Fibroblast of lung (primary cell): ENCODE data around the gene PTCHD4. TPM values are rescaled to one million over a fixed set of nuclear protein-coding genes. Genes with fewer than 3 reads are reported as not detected.

Experiments used
- DNase-seq, 2 donors: peaks; one replicate each; pipeline versions ENCODE4 v3.0.0 to v3.0.0-alpha.2; 2010; ENCODE audit warnings: low read depth in 2 of 2
- H2AFZ ChIP-seq: 2 replicates; pipeline ENCODE4 v1.5.1; 2012; ENCODE audit warnings: low read length, control low read depth, inconsistent platforms
- H3K27ac ChIP-seq: 2 replicates; pipeline ENCODE4 v1.5.1; 2011; ENCODE audit warnings: low read length, control low read depth; ENCODE audit not compliant: insufficient read depth
- H3K27me3 ChIP-seq: 2 replicates; pipeline ENCODE4 v1.5.1; 2011; ENCODE audit warnings: mild to moderate bottlenecking, low read length; ENCODE audit not compliant: control insufficient read depth, insufficient read depth
- H3K36me3 ChIP-seq: 2 replicates; pipeline ENCODE4 v1.5.1; 2011; ENCODE audit warnings: low read length; ENCODE audit not compliant: control insufficient read depth, insufficient read depth
- H3K4me1 ChIP-seq: 2 replicates; pipeline ENCODE4 v1.5.1; 2011; ENCODE audit warnings: low read length; ENCODE audit not compliant: control insufficient read depth, insufficient read depth; ENCODE audit errors: extremely low read depth
- H3K4me2 ChIP-seq: 2 replicates; pipeline ENCODE4 v1.5.1; 2011; ENCODE audit warnings: low read length, control low read depth; ENCODE audit not compliant: insufficient read depth; ENCODE audit errors: extremely low read depth
- H3K4me3 ChIP-seq, 4 experiments: fragments of 200-600 bp in 1 of 4; sonication (generic) in 1 of 4; replicated peaks in 1 of 4; 2 replicates each; pipeline ENCODE4 v1.5.1; 2011 to 2016; ENCODE audit warnings: low read length in 4 of 4, low read depth in 3 of 4, mild to moderate bottlenecking in 3 of 4, control low read depth in 2 of 4, inconsistent platforms in 1 of 4, mixed read lengths in 1 of 4; ENCODE audit not compliant: insufficient read depth in 1 of 4; ENCODE audit errors: control extremely low read depth in 1 of 4
- H3K79me2 ChIP-seq: 2 replicates; pipeline ENCODE4 v1.5.1; 2012; ENCODE audit warnings: mild to moderate bottlenecking, low read length, inconsistent platforms; ENCODE audit not compliant: control insufficient read depth, insufficient read depth
- H3K9ac ChIP-seq: 2 replicates; pipeline ENCODE4 v1.5.1; 2011; ENCODE audit warnings: mild to moderate bottlenecking, low read length, control low read depth; ENCODE audit not compliant: insufficient read depth
- H3K9me3 ChIP-seq: 2 replicates; pipeline ENCODE4 v1.5.1; 2012; ENCODE audit warnings: low read depth, low read length; ENCODE audit not compliant: control insufficient read depth, insufficient read depth
- H4K20me1 ChIP-seq: 2 replicates; pipeline ENCODE4 v1.5.1; 2011; ENCODE audit warnings: low read length; ENCODE audit not compliant: control insufficient read depth, insufficient read depth; ENCODE audit errors: extremely low read depth
- CTCF ChIP-seq, 2 donors: IDR thresholded peaks in 1 of 2; conservative IDR thresholded peaks in 1 of 2; 1 replicate in 1 of 2; 2 replicates in 1 of 2; pipeline ENCODE4 v1.5.1; 2011 to 2012; ENCODE audit warnings: low read length in 2 of 2, control low read depth in 1 of 2, inconsistent platforms in 1 of 2, low read depth in 1 of 2, mild to moderate bottlenecking in 1 of 2
- EZH2 ChIP-seq: IDR thresholded peaks from 2 replicates; pipeline ENCODE4 v1.5.1; 2012; ENCODE audit warnings: low read length, control low read depth, mild to moderate bottlenecking; ENCODE audit errors: missing control alignments
- polyA plus RNA-seq, 2 donors: library from polyadenylated mRNA; depleted of rRNA in 1 of 2; stranded (reverse) in 1 of 2; unstranded in 1 of 2; fragments of >200 nt; gene quantifications; 2 replicates each; pipeline ENCODE4 v1.2.1, GENCODE V29; 2011 to 2012; ENCODE audit warnings: missing spikeins in 1 of 2
- total RNA-seq: library from RNA; depleted of rRNA; stranded (reverse); fragments of >200 nt; gene quantifications from 2 replicates; pipeline ENCODE4 v1.2.1, GENCODE V29; 2014

PTCHD4 gene
- total and polyA plus RNA-seq, 2 donors (not counting 1 experiment from before 2014, with no cell fraction given), result 0.57 to 5.8 TPM

DNA sequence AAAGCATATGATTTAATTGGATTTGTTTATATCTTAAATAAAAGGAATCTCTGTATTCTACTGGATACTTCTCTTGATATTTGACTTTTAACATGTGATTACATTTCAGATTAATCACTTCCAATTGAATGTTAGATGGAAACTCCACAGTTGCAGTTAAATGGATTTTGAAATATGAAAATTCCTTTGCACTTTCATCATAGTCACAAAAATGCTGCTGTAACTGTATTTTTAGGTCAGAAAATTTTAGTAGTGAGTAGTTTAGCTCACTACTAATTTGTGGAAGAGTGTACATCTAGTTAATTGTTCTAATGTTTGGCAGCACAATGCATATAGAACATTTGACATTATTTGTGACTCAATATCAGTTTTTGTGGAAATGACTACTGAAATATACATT lies 26.8 kb downstream of the PTCHD4 start:
- DNase-seq, result no peak
- Histone ChIP-seq H3K4me2 (no peak overlapping the region), H4K20me1 (no peaks in the 10 kb centered on the region)

DNA sequence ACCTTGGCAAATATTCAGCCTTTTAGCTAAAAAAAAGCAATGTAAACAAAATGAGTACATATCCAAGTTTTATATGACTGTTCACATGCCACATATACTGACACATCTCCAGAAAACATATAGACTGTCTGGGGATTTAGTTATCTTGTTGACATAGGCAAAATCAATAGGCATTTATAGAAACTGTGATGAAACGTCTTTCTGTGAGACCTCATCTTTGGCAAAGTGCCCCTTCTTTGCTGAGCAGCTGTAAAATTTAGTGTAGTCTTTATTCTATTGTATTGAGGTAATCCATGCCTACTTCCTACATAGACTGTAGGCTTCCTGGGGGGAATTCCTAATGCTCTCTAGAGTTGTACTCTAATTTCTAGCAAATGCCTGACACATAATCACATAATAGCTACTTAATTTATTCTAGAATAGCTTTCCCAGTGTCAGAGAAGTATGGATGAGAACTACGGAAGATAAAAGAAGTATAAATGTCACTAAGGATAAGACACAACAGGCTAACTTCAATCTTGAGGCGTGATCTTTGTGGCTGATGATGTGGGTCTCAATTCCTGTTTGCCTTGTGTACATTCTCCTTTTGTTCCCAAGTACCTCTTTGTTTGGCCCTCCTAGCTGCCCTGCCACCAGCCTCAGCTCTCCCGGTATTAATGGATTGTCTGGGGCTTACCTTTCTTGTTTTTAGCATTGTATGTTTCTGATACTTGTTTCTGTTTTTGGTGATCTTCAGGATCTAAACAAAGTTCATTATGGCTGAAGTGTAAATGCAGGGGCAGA lies 30.6 kb downstream of the PTCHD4 start:
- Histone ChIP-seq H3K9ac (no peak overlapping the region), H3K27me3 (no peaks in the 10 kb centered on the region), H2AFZ (no peak overlapping the region), H4K20me1 (no peaks in the 10 kb centered on the region), H3K9me3 (no peaks in the 10 kb centered on the region), H3K4me3 (no peak overlapping the region), H3K4me2 (no peak overlapping the region), H3K4me1 (no peaks in the 10 kb centered on the region), H3K27ac (no peak overlapping the region), H3K36me3 (no peaks in the 10 kb centered on the region), H3K79me2 (no peaks in the 10 kb centered on the region)
- DNase-seq, result peak in 1 of 2 donors; percentile 27
- no peak for TF ChIP-seq CTCF (conservative IDR thresholded peaks at IDR 0.05 in 1 of 2, IDR thresholded peaks at IDR 0.05 in 1 of 2; ENCODE audit: low read depth in 1 of 2, low read length in 2 of 2)
- no peak for TF ChIP-seq EZH2

More for the DNA sequence above, 26.8 kb downstream of the PTCHD4 start:
- H3K9me3 ChIP-seq, result no peaks in the 10 kb centered on the region
- no peaks in the 10 kb centered on the region for H3K36me3 ChIP-seq
- H3K27me3 ChIP-seq, result no peaks in the 10 kb centered on the region
- H3K4me1 ChIP-seq, result no peaks in the 10 kb centered on the region
- H3K9ac ChIP-seq, result no peak overlapping the region
- H3K79me2 ChIP-seq, result no peaks in the 10 kb centered on the region
- H2AFZ ChIP-seq, result no peak overlapping the region
- TF ChIP-seq EZH2 (no peak), CTCF (conservative IDR thresholded peaks at IDR 0.05 in 1 of 2, IDR thresholded peaks at IDR 0.05 in 1 of 2; ENCODE audit: low read depth in 1 of 2, low read length in 2 of 2) (no peak)
- H3K27ac ChIP-seq, result no peak overlapping the region
- no peak overlapping the region for H3K4me3 ChIP-seq

DNA sequence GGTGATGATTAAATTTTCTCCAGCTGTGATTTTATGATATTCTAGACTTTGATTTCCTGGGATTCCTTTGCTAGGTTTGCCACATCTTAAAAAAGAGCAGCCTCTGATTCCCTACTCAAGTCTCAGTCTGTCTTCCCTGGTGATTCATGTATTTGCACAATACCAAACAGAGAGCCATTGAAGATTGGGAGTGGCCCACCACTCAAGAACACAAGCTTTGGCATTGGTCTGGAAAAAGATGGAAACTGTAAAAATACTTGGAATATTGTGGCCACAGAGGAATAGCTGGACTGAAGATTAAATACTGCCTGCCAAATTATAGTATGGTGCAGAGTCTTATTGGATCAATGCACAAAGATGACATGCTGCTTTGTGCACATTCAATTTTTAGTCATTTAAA lies 32.9 kb downstream of the PTCHD4 start:
- no peaks in the 10 kb centered on the region for H3K79me2 ChIP-seq
- no peaks in the 10 kb centered on the region for H4K20me1 ChIP-seq
- no peaks in the 10 kb centered on the region for H3K36me3 ChIP-seq
- DNase-seq, result peak; percentile 19 to 47
- H3K27ac ChIP-seq, result no peak overlapping the region
- H3K4me1 ChIP-seq, result no peaks in the 10 kb centered on the region
- H3K4me2 ChIP-seq, result no peak overlapping the region
- TF ChIP-seq EZH2 (no peak), CTCF (conservative IDR thresholded peaks at IDR 0.05 in 1 of 2, IDR thresholded peaks at IDR 0.05 in 1 of 2; ENCODE audit: low read depth in 1 of 2, low read length in 2 of 2) (no peak)
- no peak overlapping the region for H2AFZ ChIP-seq
- no peak overlapping the region for H3K9ac ChIP-seq
- H3K4me3 ChIP-seq, result no peak overlapping the region
- H3K9me3 ChIP-seq, result no peaks in the 10 kb centered on the region
- H3K27me3 ChIP-seq, result no peaks in the 10 kb centered on the region
